Midbrain (tissue), 1 donor: ENCODE results near the gene NHSL1.
"Not testable (repeated sequence)": the region's sequence is repeated elsewhere in the genome, so short reads cannot be mapped to it uniquely, and the experiment has no call there.

Experiments
- DNase-seq: peaks from one replicate; lab custom pipeline; 2025; lab: John Stamatoyannopoulos, UW

Gene NHSL1

GRCh38 chr6:138428944-138429598, 70.2 kb downstream of the NHSL1 start:
- DNase-seq = peak; percentile 69

GRCh38 chr6:138427701-138428100, 71.6 kb downstream of the NHSL1 start:
- no peak for DNase-seq

DNA sequence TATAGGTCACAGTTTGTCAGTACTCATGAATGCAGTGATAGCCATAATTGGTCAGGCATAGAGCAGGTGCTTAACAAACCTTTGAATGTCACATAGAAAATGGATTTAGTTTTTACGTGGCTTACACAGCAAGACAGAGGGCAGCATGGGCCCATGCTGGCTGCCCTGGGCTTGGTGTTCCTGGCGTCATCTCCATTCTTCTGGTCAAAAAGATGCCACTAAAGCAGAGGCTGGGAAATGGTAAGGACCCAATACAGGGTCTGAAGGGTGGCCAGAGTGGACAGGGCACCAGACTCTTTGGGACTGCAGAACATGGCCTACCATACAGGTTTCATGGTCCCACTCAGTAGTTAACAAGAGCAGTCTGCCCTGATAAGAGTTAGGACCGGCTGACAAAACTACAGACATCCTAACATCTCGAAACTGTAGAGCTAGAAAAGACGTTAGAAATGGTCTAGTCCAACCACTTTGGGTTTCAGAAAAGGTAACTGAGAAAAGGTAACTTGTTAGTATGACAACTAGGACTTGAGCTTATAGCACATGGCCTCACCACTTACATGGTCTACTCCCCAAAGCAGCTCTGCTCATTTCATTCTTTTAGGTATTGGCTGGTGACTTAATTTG, 72.7 kb downstream of the NHSL1 start:
- no peak for DNase-seq

- DNase-seq = not testable (repeated sequence)
Measured at GRCh38 chr6:138425256-138425655, 74.0 kb downstream of the NHSL1 start.

DNA sequence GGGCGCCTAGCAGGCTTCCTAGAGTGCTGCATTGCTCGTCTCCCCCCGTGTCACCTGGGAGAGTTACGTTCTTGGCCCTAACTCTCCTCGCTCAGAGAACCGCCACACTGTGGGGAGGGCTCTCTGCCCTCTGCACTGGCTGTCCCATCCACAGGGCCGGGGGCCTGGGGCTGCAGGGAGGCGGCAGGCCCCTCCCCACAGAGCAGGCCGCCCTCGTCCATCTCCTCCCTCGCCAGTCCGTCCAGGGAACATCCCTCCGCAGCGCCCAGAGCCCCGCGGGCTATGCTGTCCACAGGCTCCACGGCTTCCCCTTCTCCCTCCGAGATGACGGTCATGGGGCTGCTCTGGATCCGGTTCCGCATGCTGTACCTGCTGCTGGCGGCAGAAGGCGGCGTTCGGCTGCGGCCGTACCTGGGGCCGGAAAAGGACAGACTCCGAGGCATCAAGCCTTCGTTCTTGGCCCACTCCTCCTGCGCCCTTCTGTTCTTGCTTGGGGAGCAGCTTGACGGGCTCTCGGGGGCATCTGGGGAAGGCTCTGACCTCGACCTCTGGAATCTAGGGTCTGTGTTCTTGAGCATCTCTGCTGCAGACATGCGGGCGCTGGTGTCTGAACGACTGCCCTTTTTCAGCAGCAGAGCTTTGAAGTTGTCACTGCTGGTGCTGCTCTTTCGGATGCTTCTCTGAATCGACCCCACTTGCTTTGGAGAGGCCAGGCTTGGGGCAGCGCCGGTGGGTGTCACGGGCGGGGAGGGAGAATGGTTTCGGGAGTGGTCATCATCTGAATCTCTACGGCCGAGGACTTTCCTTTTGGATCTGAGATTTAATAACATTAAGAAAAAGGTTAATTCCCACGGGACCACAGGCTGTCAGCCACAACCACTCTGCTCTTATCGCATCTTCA, 75.0 kb downstream of the NHSL1 start:
- DNase-seq = no peak

GRCh38 chr6:138422861-138423260, 76.4 kb downstream of the NHSL1 start:
- DNase-seq = no peak

- DNase-seq = no peak
Measured at GRCh38 chr6:138421608-138422007, 77.7 kb downstream of the NHSL1 start.

- no peak for DNase-seq
Measured at GRCh38 chr6:138421089-138421488, 78.2 kb downstream of the NHSL1 start.

DNA sequence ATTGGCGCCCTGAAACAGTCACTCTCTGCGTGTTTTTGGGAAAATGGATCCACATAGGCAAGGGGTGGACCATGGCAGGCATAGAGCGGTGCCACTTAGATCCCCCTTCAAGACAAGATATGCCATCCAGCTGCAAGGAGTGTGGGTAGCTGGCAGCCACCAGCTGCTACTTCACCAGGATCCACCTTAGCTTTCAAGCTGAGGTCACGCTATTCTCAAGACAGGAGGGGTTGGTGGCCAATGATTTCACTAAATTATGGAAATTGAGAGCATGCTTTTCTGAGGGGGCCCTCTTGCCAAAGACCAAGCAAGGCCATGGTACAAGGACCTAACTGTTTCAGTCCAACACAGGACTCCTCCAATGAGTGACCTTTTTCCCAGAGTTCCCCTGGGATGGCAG, 78.9 kb downstream of the NHSL1 start:
- DNase-seq = no peak

DNA sequence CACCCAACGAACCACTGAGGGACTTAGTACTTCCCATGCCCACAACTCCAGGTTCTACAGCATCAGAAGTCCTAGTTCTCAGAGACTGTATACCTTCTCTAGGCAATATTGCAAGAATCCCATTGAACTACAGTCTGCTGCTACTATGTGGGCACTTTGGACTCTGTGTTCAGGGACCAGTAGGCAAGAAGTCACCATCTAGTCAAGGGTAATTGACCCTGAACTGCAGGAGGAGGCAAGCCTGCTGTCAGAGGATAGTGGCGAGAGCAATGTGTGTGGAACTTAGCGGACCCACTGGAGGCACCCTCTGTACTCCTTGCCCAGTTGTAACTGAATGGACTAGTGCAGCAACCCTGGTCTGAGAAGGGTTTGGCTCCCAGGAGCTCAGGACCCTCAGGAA, 79.5 kb downstream of the NHSL1 start:
- DNase-seq = no peak

GRCh38 chr6:138418118-138418742, 81.1 kb downstream of the NHSL1 start:
- no peak for DNase-seq

DNA sequence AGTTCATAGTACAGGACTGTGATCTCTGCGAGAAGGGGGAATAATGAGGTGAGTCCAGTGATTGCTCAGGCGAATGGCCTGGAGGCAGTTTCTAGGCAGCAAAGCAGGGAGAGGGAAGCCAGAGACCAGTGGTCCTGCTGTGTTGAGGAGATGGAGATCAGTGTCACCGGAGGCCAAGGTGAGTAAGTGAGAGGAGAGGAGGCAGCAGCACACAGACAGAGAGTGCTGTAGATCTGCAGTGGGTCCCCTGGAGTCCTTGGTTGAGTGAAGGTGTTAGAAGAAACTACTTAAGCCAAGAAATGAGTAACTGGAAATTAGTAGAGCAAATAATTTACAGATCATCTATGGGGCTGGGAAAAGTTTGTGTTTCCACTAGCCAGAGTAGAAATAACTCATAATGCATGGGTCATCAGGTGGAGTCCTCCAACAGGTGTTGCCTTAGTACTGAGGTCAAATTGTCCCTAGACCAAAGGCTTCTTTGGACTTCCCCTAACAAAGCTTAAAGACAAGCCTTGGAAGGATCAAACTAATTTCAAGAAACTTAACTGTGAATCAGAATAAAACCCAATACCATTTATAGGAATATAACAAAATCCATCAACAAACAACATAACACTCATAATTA, 81.7 kb downstream of the NHSL1 start:
- DNase-seq = no peak

- no peak for DNase-seq
Measured at GRCh38 chr6:138416206-138416605, 83.1 kb downstream of the NHSL1 start.

DNA sequence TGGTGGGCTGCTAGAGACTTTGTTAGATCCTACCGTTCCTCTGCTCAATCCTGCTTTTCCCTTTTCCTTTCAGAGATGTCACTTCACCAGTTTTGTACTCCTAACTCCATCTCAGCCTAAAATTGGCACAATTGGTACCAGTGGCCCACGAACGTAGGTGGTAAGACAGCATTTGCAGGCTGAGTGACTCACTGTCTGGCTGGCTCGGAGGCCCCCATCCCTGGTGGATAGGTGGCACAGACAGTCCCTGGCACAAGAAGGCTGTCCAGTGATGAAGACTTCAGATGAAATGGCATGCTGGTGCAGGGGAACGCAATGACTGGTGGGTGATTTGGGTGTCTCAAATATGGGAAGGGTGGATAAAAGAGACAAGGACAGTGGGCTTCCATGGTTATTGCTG, 84.2 kb downstream of the NHSL1 start:
- DNase-seq = no peak

GRCh38 chr6:138410972-138411880, 88.1 kb downstream of the NHSL1 start:
- DNase-seq = no peak

DNA sequence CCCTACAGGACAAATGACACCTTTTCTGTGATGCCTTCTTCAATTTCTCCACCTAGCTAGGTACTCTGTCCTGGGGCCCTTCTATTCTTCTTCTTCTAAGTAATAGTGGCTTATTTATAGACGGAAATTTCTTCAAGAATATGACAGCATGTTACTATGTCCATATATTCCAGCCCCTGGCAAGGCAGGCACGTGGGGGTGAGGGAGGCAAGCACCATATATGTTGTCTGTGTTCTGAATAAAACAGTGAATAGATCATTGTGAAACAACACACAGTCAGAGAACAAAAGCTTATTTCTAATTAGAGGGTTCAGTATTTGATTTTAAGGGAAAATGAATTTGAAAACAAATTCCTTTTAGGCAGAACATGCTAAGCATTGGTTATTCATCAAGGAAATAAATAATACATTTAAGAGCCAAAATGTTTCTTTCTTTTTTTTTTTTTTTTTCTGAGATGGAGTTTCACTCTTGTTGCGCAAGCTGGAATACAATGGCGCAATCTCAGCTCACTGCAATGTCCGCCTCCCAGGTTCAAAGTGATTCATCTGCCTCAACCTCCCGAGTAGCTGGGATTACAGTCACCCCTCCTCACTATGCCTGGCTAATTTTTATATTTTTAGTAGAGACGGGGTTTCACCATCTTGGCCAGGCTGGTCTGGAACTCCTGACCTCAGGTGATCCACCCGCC, 89.1 kb downstream of the NHSL1 start:
- DNase-seq = no peak

GRCh38 chr6:138406443-138406842, 92.9 kb downstream of the NHSL1 start:
- no peak for DNase-seq

GRCh38 chr6:138405816-138406413, 93.4 kb downstream of the NHSL1 start:
- no peak for DNase-seq

- DNase-seq = peak; percentile 34
Measured at GRCh38 chr6:138404666-138405337, 94.5 kb downstream of the NHSL1 start.
